Thoracic aorta (tissue), 2 donors: ENCODE results near the gene PLXNA3. TPM values are rescaled to one million over a fixed set of nuclear protein-coding genes. Genes with fewer than 3 reads are reported as not detected.

Source experiments
- ATAC-seq: fragments of 150-250 bp; one replicate; pipeline ENCODE4 v1.8.0; 2017; ENCODE audit warnings: low read depth; ENCODE audit not compliant: insufficient number of reproducible peaks, low FRiP score
- DNase-seq: peaks from one replicate; pipeline ENCODE4 v3.0.0-alpha.2; 2020; ENCODE audit warnings: low spot score
- H3K27ac ChIP-seq, 2 donors: fragments of 200-600 bp; sonication (generic); 1 replicate in 1 of 2; 2 replicates in 1 of 2; pipeline ENCODE4 v1.5.1; 2016; ENCODE audit warnings: mild to moderate bottlenecking in 2 of 2, moderate library complexity in 2 of 2
- H3K27me3 ChIP-seq: fragments of 200-600 bp; sonication (generic); replicated peaks from 2 replicates; pipeline ENCODE4 v1.6.0; 2016; ENCODE audit warnings: mild to moderate bottlenecking; ENCODE audit not compliant: insufficient read depth
- H3K36me3 ChIP-seq: fragments of 200-600 bp; sonication (generic); one replicate; pipeline ENCODE4 v1.5.1; 2016
- H3K4me1 ChIP-seq, 2 donors: fragments of 200-600 bp; sonication (generic); 1 replicate in 1 of 2; 2 replicates in 1 of 2; pipeline versions ENCODE4 v1.5.1 to v1.6.0; 2016; ENCODE audit warnings: low read depth in 2 of 2, mild to moderate bottlenecking in 1 of 2; ENCODE audit not compliant: control insufficient read depth in 1 of 2
- H3K4me3 ChIP-seq: fragments of 200-600 bp; sonication (generic); 2 replicates; pipeline ENCODE4 v1.5.1; 2016; ENCODE audit warnings: mild to moderate bottlenecking
- H3K9me3 ChIP-seq: fragments of 200-600 bp; sonication (generic); 2 replicates; pipeline ENCODE4 v1.5.1; 2016
- total RNA-seq, 2 donors: library from RNA; depleted of rRNA; stranded (reverse); fragments of >200 nt; gene quantifications; one replicate each; pipeline versions ENCODE4 v1.1.0 to v1.2.3, GENCODE V29; 2016
- TF ChIP-seq, protein P1 (sequence below): fragments of 200-600 bp; sonication (generic); IDR thresholded peaks from one replicate; pipeline ENCODE4 v1.5.1; 2019; ENCODE audit warnings: antibody characterized with exemption

Gene PLXNA3
- total RNA-seq, 2 donors from 2014 or later: 39.3 to 40.9 TPM

DNA sequence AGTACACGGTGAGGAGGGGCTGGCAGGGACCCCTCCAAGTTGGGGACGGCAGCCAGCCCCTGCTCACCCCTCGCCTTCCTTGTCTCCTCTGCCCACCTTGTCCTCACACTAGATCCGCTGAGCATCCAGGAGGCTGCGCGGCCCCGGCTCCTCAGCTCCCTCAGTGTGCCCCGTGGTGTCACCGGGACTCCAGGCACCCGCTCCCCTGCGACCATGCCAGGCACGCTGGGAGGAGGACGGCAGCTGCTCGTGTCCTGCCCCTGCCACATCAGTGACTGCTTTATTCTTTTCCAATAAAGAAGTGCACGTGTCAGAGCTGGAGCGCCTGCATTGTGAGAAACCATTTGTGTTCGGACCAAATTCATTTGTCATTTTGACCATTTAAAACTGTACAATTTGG lies 7.8 kb upstream of the PLXNA3 start:
- Histone ChIP-seq H3K4me3 (no peak overlapping the region), H3K27me3 (no peaks in the 10 kb centered on the region), H3K9me3 (no peaks in the 10 kb centered on the region), H3K36me3 (peaks cover 18% of the 10 kb centered on the region), H3K27ac (no peak overlapping the region), H3K4me1 (peaks cover 1 to 10% of the 10 kb centered on the region in 2 donors)
- TF ChIP-seq, protein P1, sequence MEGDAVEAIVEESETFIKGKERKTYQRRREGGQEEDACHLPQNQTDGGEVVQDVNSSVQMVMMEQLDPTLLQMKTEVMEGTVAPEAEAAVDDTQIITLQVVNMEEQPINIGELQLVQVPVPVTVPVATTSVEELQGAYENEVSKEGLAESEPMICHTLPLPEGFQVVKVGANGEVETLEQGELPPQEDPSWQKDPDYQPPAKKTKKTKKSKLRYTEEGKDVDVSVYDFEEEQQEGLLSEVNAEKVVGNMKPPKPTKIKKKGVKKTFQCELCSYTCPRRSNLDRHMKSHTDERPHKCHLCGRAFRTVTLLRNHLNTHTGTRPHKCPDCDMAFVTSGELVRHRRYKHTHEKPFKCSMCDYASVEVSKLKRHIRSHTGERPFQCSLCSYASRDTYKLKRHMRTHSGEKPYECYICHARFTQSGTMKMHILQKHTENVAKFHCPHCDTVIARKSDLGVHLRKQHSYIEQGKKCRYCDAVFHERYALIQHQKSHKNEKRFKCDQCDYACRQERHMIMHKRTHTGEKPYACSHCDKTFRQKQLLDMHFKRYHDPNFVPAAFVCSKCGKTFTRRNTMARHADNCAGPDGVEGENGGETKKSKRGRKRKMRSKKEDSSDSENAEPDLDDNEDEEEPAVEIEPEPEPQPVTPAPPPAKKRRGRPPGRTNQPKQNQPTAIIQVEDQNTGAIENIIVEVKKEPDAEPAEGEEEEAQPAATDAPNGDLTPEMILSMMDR: no peak
- ATAC-seq: no peak
- DNase-seq: no peak

DNA sequence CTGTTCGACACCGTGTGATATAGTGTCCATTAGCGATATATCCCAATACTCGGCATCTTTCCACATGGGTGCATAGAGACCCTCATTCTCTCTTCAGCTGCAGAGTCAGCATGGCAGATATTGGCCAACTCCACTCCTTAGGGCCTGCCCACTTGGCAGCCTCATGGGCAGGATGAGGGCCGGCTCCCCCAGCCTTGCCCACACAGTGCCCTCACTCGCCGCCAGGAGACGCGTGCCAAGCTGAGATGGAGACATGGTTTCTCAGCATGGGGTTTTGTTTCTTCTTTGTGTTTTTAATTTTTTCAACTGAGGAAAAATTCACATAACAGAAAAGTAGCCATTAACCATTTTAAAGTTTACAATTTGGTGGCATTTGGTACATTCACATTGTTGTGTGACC lies 5.3 kb upstream of the PLXNA3 start:
- ATAC-seq (no peak), DNase-seq (no peak)
- no peaks in the 10 kb centered on the region for H3K9me3 ChIP-seq
- H3K4me1 ChIP-seq: no peaks in the 10 kb centered on the region
- peaks cover 18% of the 10 kb centered on the region for H3K36me3 ChIP-seq
- H3K27me3 ChIP-seq: no peaks in the 10 kb centered on the region
- TF ChIP-seq, protein P1: no peak
- H3K4me3 ChIP-seq: no peak overlapping the region
- no peak overlapping the region for H3K27ac ChIP-seq

DNA sequence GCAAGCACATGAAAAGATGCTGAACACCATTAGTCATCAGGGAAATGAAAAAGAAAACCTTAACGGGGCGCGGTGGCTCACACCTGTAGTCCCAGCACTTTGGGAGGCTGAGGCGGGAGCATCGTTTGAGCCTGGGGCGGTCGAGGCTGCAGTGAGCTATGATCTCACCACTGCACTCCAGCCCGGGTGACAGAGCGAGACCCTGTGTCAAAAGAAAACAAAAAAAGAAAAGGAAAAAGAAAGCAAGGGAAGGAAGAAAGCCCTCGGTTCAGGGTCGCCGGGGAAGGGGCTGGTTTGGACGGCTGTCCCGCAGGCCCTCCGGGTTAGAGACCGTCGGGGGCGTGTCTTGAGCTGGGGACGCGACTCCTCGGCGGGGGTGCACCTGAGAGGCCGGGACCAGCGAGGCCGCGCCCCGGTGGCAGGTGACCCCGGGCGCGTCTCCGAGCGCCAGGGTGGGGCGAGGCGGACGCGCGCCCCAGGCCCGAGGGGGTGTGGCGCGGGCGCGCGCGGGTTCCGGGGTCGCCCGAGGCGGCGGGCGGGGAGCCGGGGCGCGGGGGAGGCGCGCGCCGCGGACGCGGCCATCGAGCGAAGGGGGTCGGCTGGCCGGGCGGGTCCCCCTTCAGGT lies 478 bp upstream of the PLXNA3 start:
- Histone ChIP-seq H3K4me3 (peak overlapping the region; percentile 80), H3K9me3 (no peaks in the 10 kb centered on the region), H3K27me3 (no peaks in the 10 kb centered on the region), H3K36me3 (no peaks in the 10 kb centered on the region), H3K4me1 (peaks cover 0 to 10% of the 10 kb centered on the region in 2 donors), H3K27ac (peak overlapping the region in 1 of 2 donors; percentile 71)
- TF ChIP-seq, protein P1: no peak
- ATAC-seq (no peak), DNase-seq (no peak)

DNA sequence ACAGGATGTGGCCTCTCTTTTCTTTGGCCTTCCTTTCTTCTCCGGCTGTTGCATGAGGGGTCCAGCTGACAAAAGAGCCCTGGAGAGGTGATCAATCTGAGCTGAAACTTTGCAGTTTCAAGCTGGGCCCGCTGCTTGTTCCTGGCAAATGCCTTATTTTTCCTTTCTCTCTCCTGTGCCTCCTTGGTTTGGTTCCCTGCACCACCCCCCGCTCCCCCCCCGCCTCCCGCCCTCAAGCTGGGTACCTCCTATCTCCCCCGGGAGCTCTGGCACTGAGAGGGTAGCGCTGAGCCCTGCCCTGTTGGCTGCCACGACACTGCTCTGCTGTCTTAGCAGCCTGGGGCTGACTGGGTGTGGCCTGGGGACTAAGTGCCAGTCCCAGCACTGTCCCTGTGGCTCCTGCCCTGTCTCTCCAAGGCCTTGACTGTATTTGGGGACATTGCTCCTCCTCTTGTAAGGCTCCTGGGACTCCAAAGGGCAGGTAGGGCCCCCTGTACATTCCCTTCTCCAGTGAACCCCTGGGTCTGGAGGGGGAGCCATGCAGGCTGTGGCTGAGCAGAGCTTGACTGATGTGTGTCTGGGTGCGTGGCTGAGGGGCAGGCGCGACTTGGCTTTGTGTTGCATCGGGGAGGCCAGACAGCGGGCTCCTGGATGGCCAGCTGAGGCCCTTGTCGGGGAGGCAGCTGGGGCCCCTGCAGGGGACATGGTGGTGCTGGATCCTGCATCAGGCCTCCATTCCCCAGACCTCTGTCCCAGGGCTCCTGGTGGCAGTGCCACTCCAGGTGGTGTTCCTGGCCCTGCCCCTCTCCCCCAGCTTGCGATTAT lies 1.1 kb downstream of the PLXNA3 start:
- no peaks in the 10 kb centered on the region for H3K36me3 ChIP-seq
- ATAC-seq: no peak
- peak overlapping the region in 1 of 2 donors; percentile 71 for H3K27ac ChIP-seq
- no peaks in the 10 kb centered on the region for H3K27me3 ChIP-seq
- no peak for DNase-seq
- H3K9me3 ChIP-seq: no peaks in the 10 kb centered on the region
- H3K4me1 ChIP-seq: peaks cover 0 to 10% of the 10 kb centered on the region in 2 donors
- peak overlapping the region; percentile 80 for H3K4me3 ChIP-seq
- TF ChIP-seq, protein P1: no peak

DNA sequence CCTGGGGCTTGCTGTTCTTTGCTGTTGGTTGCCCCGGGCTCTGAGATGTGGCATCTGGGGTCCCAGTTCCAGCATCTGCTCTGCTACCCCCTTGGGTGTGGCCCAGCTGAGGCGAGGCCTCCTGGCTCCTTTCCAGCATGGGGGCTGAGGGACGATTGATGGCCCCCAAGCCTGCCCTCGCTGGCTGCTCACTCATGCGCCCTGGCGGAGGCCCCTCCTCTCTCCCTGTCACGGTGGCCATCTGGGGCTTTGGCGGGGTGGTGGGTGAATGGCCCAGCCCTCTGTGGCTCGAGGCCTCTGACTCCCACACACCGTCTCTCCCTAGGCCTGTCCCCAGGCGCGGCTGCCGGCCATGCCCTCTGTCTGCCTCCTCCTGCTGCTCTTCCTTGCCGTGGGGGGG lies 1.8 kb downstream of the PLXNA3 start:
- H3K36me3 ChIP-seq: peaks cover 3% of the 10 kb centered on the region
- peak overlapping the region in 1 of 2 donors; percentile 41 for H3K27ac ChIP-seq
- no peak for DNase-seq
- peaks cover 0 to 10% of the 10 kb centered on the region in 2 donors for H3K4me1 ChIP-seq
- no peaks in the 10 kb centered on the region for H3K9me3 ChIP-seq
- no peak for ATAC-seq
- H3K27me3 ChIP-seq: no peaks in the 10 kb centered on the region
- peak overlapping the region; percentile 80 for H3K4me3 ChIP-seq
- TF ChIP-seq, protein P1: no peak
